ENCODE results near the gene IMP4. TPM values are rescaled to one million over a fixed set of nuclear protein-coding genes. Genes with fewer than 3 reads are reported as not detected.
A peak's percentile ranks its signal among the peaks of the same experiment; 100 is the strongest.

The IMP4 gene
- total and polyA plus RNA-seq, 2 of the 13 experiments (the other 11 are each of a cell fraction or from before 2014, with no cell fraction given) = 142 to 158 TPM

GRCh38 chr2:130336877-130337734 lies 5.6 kb upstream of the IMP4 start (continued):
- TF ChIP-seq ZNF629 (CRISPR knock-in tag; conservative IDR thresholded peaks at IDR 0.05) = peak; percentile 69
- TF ChIP-seq ZNF7 (CRISPR knock-in tag; IDR thresholded peaks at IDR 0.05) = no peak
- peak; percentile 67 for TF ChIP-seq ZMYM3 (CRISPR knock-in tag; IDR thresholded peaks at IDR 0.05)
- no peak for TF ChIP-seq KDM1A (CRISPR knock-in tag; IDR thresholded peaks at IDR 0.05)
- TF ChIP-seq ZNF337 (CRISPR knock-in tag; IDR thresholded peaks at IDR 0.05; ENCODE audit: borderline replicate concordance, low read depth) = peak; percentile 97
- no peak; the same call in 1 of the 2 replicates for TF ChIP-seq ZNF546 (CRISPR knock-in tag; conservative IDR thresholded peaks at IDR 0.05)
- peak; percentile 92; the same call in 1 of the 2 replicates for TF ChIP-seq SSRP1 (CRISPR knock-in tag; IDR thresholded peaks at IDR 0.05)
- TF ChIP-seq ZFP41 (CRISPR knock-in tag; IDR thresholded peaks at IDR 0.05; ENCODE audit: borderline replicate concordance) = no peak; the same call in 1 of the 2 replicates
- TF ChIP-seq, protein P1, sequence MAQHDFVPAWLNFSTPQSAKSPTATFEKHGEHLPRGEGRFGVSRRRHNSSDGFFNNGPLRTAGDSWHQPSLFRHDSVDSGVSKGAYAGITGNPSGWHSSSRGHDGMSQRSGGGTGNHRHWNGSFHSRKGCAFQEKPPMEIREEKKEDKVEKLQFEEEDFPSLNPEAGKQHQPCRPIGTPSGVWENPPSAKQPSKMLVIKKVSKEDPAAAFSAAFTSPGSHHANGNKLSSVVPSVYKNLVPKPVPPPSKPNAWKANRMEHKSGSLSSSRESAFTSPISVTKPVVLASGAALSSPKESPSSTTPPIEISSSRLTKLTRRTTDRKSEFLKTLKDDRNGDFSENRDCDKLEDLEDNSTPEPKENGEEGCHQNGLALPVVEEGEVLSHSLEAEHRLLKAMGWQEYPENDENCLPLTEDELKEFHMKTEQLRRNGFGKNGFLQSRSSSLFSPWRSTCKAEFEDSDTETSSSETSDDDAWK (CRISPR knock-in tag; IDR thresholded peaks at IDR 0.05) = no peak
- TF ChIP-seq ZNF251 (CRISPR knock-in tag; IDR thresholded peaks at IDR 0.05) = no peak
- peak; percentile 86 for TF ChIP-seq ZSCAN20 (CRISPR knock-in tag; IDR thresholded peaks at IDR 0.05; ENCODE audit: borderline replicate concordance)
- TF ChIP-seq BRF2 (CRISPR knock-in tag; IDR thresholded peaks at IDR 0.05) = peak; percentile 67; the same call in 1 of the 2 replicates
- TF ChIP-seq IRF2 (CRISPR knock-in tag; IDR thresholded peaks at IDR 0.05) = peak; percentile 71
- TF ChIP-seq KMT2B (CRISPR knock-in tag; IDR thresholded peaks at IDR 0.05) = peak; percentile 82
- no peak for TF ChIP-seq SRSF4 (IDR thresholded peaks at IDR 0.05; ENCODE audit: low read depth, low read length, poor library complexity, severe bottlenecking)
- peak; percentile 77 for TF ChIP-seq ZMYM4 (CRISPR knock-in tag; IDR thresholded peaks at IDR 0.05)
- TF ChIP-seq, protein P2, sequence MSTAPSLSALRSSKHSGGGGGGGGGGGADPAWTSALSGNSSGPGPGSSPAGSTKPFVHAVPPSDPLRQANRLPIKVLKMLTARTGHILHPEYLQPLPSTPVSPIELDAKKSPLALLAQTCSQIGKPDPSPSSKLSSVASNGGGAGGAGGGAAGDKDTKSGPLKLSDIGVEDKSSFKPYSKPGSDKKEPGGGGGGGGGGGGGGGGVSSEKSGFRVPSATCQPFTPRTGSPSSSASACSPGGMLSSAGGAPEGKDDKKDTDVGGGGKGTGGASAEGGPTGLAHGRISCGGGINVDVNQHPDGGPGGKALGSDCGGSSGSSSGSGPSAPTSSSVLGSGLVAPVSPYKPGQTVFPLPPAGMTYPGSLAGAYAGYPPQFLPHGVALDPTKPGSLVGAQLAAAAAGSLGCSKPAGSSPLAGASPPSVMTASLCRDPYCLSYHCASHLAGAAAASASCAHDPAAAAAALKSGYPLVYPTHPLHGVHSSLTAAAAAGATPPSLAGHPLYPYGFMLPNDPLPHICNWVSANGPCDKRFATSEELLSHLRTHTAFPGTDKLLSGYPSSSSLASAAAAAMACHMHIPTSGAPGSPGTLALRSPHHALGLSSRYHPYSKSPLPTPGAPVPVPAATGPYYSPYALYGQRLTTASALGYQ (CRISPR knock-in tag; IDR thresholded peaks at IDR 0.05) = peak; percentile 16; the same call in 1 of the 2 replicates
- TF ChIP-seq SMARCE1 (IDR thresholded peaks at IDR 0.05; ENCODE audit: borderline replicate concordance) = no peak
- peak; percentile 71; the same call in 1 of the 2 replicates for TF ChIP-seq ZNF792 (CRISPR knock-in tag; IDR thresholded peaks at IDR 0.05)
- TF ChIP-seq, protein P3, sequence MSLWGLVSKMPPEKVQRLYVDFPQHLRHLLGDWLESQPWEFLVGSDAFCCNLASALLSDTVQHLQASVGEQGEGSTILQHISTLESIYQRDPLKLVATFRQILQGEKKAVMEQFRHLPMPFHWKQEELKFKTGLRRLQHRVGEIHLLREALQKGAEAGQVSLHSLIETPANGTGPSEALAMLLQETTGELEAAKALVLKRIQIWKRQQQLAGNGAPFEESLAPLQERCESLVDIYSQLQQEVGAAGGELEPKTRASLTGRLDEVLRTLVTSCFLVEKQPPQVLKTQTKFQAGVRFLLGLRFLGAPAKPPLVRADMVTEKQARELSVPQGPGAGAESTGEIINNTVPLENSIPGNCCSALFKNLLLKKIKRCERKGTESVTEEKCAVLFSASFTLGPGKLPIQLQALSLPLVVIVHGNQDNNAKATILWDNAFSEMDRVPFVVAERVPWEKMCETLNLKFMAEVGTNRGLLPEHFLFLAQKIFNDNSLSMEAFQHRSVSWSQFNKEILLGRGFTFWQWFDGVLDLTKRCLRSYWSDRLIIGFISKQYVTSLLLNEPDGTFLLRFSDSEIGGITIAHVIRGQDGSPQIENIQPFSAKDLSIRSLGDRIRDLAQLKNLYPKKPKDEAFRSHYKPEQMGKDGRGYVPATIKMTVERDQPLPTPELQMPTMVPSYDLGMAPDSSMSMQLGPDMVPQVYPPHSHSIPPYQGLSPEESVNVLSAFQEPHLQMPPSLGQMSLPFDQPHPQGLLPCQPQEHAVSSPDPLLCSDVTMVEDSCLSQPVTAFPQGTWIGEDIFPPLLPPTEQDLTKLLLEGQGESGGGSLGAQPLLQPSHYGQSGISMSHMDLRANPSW (CRISPR knock-in tag; IDR thresholded peaks at IDR 0.05; ENCODE audit: borderline replicate concordance) = peak; percentile 64; the same call in 1 of the 2 replicates
- TF ChIP-seq RCOR2 (CRISPR knock-in tag; IDR thresholded peaks at IDR 0.05) = 0 out of 2 replicates have a peak, but pooled peaks have one; percentile 53
- TF ChIP-seq ZNF160 (CRISPR knock-in tag; IDR thresholded peaks at IDR 0.05) = peak; percentile 83; the same call in 1 of the 2 replicates
- TF ChIP-seq JUN (CRISPR knock-in tag; IDR thresholded peaks at IDR 0.05) = no peak
